Measurements from ENCODE around the gene CADPS2.

Gene CADPS2

DNA sequence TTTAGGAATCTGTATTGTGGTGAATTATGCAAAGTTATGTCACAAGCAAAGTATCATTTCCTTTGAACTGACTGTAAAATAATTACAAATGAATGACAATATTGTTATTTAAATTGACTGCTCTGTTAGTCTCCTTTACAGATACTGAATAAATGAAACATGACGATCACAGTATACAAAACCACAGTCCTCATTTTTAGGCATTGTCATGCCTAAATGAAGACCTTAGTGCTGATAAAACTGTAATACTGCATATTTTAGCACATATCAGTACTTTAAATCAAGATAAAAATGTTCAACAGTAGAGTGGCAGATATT, 542.0 kb downstream of the CADPS2 start:
- H3K14ac ChIP-seq (ENCODE audit: low read length in 2 of 2): no peak overlapping the region
- no CpG with 5 or more reads among the region's 1 CpG for WGBS
- no peaks in the 10 kb centered on the region for H3K36me3 ChIP-seq (ENCODE audit: control insufficient read depth in 1 of 2, insufficient read depth in 2 of 2, low read depth in 1 of 2, low read length in 2 of 2)

DNA sequence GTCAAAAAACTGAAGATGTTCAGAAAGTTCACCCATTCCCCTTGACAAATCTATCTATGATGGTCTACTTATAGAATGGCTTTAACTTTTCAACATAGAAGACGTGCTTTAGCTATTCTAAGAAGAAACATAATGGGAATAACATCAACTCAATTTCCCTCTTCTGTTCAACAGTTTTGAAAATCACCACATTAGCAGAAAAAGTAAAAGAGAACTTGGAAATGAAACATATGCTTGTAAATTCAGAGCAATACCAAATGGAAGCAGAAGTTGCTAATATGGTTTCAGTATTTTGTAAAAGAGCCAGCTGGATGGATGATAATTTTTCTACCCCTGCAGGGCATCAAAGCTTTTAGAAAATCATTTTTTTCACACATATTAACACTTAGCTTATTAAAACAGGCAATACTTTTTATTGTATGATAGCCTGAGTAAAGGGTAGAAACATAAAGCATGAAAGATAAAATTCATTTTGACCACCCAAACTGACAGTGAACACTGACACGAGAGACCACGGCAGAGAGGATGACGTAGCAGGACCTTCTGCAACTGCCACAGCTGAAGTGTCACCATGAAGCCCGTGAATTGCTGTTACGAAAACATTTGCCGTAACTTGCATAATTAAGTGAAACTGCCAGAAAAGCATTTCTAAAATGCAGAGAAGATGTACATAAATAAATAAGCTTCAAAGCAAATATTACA, 542.5 kb downstream of the CADPS2 start:
- no peaks in the 10 kb centered on the region for H3K9me3 ChIP-seq (ENCODE audit: control insufficient read depth, low read length)
- WGBS: 79% methylated on average over 5 of the region's 7 CpGs
- H2BK15ac ChIP-seq (ENCODE audit: low read depth, poor library complexity, severe bottlenecking): no peak overlapping the region
- no peak overlapping the region for H2BK12ac ChIP-seq (ENCODE audit: low read length in 2 of 2)
- H3K27me3 ChIP-seq (ENCODE audit: control insufficient read depth in 1 of 2, insufficient read depth in 1 of 2, low read length in 2 of 2): no peaks in the 10 kb centered on the region
- no peak overlapping the region for H3K18ac ChIP-seq (ENCODE audit: low read depth in 1 of 2, low read length in 2 of 2)
- H2AK5ac ChIP-seq (ENCODE audit: low read length, severe bottlenecking): no peak overlapping the region
- no peaks in the 10 kb centered on the region for H3K79me1 ChIP-seq (replicated peaks; ENCODE audit: low read length, poor library complexity, severe bottlenecking)
- DNase-seq: no peak
- H4K91ac ChIP-seq (ENCODE audit: low read length): no peak overlapping the region
- H3K4me1 ChIP-seq (ENCODE audit: control insufficient read depth, insufficient read depth, low read depth, low read length): no peaks in the 10 kb centered on the region
- no peak overlapping the region for H4K8ac ChIP-seq (ENCODE audit: low read length)
- no peak overlapping the region for H3K14ac ChIP-seq (ENCODE audit: low read length in 2 of 2)
- no peak overlapping the region for H3K4me2 ChIP-seq (ENCODE audit: low read length, poor library complexity, severe bottlenecking)
- no peak overlapping the region for H2AFZ ChIP-seq (ENCODE audit: low read depth, low read length)
- no peak overlapping the region for H2BK5ac ChIP-seq (ENCODE audit: low read depth, low read length, poor library complexity, severe bottlenecking)
- no peak overlapping the region for H3K4me3 ChIP-seq (ENCODE audit: insufficient read depth in 1 of 2, low read depth in 1 of 2, low read length in 2 of 2)
- H3K9ac ChIP-seq (ENCODE audit: low read length): no peak overlapping the region
- no peak overlapping the region for H3K4ac ChIP-seq (ENCODE audit: low read depth in 1 of 2, low read length in 2 of 2)
- H2BK120ac ChIP-seq (ENCODE audit: low read depth, low read length): no peak overlapping the region
- no peak overlapping the region for H3K23ac ChIP-seq (ENCODE audit: low read length in 2 of 2)
- no peaks in the 10 kb centered on the region for H3K36me3 ChIP-seq (ENCODE audit: control insufficient read depth in 1 of 2, insufficient read depth in 2 of 2, low read depth in 1 of 2, low read length in 2 of 2)
- H3K27ac ChIP-seq (ENCODE audit: low read length, poor library complexity, severe bottlenecking): no peak overlapping the region

More for the DNA sequence above, 542.0 kb downstream of the CADPS2 start:
- no peak overlapping the region for H2BK15ac ChIP-seq (ENCODE audit: low read depth, poor library complexity, severe bottlenecking)
- H3K9ac ChIP-seq (ENCODE audit: low read length): no peak overlapping the region
- H4K91ac ChIP-seq (ENCODE audit: low read length): no peak overlapping the region
- H3K4me1 ChIP-seq (ENCODE audit: control insufficient read depth, insufficient read depth, low read depth, low read length): no peaks in the 10 kb centered on the region
- no peak overlapping the region for H3K4me2 ChIP-seq (ENCODE audit: low read length, poor library complexity, severe bottlenecking)
- no peak overlapping the region for H4K8ac ChIP-seq (ENCODE audit: low read length)
- DNase-seq: no peak
- H3K4ac ChIP-seq (ENCODE audit: low read depth in 1 of 2, low read length in 2 of 2): no peak overlapping the region
- no peak overlapping the region for H2BK12ac ChIP-seq (ENCODE audit: low read length in 2 of 2)
- H3K9me3 ChIP-seq (ENCODE audit: control insufficient read depth, low read length): no peaks in the 10 kb centered on the region
- H2AK5ac ChIP-seq (ENCODE audit: low read length, severe bottlenecking): no peak overlapping the region
- H2BK120ac ChIP-seq (ENCODE audit: low read depth, low read length): no peak overlapping the region
- no peak overlapping the region for H3K23ac ChIP-seq (ENCODE audit: low read length in 2 of 2)
- H2BK5ac ChIP-seq (ENCODE audit: low read depth, low read length, poor library complexity, severe bottlenecking): no peak overlapping the region
- H2AFZ ChIP-seq (ENCODE audit: low read depth, low read length): no peak overlapping the region
- H3K27me3 ChIP-seq (ENCODE audit: control insufficient read depth in 1 of 2, insufficient read depth in 1 of 2, low read length in 2 of 2): no peaks in the 10 kb centered on the region
- no peak overlapping the region for H3K27ac ChIP-seq (ENCODE audit: low read length, poor library complexity, severe bottlenecking)
- no peak overlapping the region for H3K18ac ChIP-seq (ENCODE audit: low read depth in 1 of 2, low read length in 2 of 2)
- no peak overlapping the region for H3K4me3 ChIP-seq (ENCODE audit: insufficient read depth in 1 of 2, low read depth in 1 of 2, low read length in 2 of 2)
- no peaks in the 10 kb centered on the region for H3K79me1 ChIP-seq (replicated peaks; ENCODE audit: low read length, poor library complexity, severe bottlenecking)

GRCh38 chr7:122340427-122340826, 545.8 kb downstream of the CADPS2 start:
- Histone ChIP-seq H2AFZ (ENCODE audit: low read depth, low read length) (no peak overlapping the region), H2BK120ac (ENCODE audit: low read depth, low read length) (no peak overlapping the region), H2BK12ac (ENCODE audit: low read length in 2 of 2) (no peak overlapping the region), H4K8ac (ENCODE audit: low read length) (no peak overlapping the region), H2AK5ac (ENCODE audit: low read length, severe bottlenecking) (no peak overlapping the region), H3K27ac (ENCODE audit: low read length, poor library complexity, severe bottlenecking) (no peak overlapping the region), H3K4ac (ENCODE audit: low read depth in 1 of 2, low read length in 2 of 2) (no peak overlapping the region), H3K18ac (ENCODE audit: low read depth in 1 of 2, low read length in 2 of 2) (no peak overlapping the region), H3K36me3 (ENCODE audit: control insufficient read depth in 1 of 2, insufficient read depth in 2 of 2, low read depth in 1 of 2, low read length in 2 of 2) (no peaks in the 10 kb centered on the region), H3K14ac (ENCODE audit: low read length in 2 of 2) (no peak overlapping the region), H3K79me1 (replicated peaks; ENCODE audit: low read length, poor library complexity, severe bottlenecking) (no peaks in the 10 kb centered on the region), H3K4me2 (ENCODE audit: low read length, poor library complexity, severe bottlenecking) (no peak overlapping the region), H4K91ac (ENCODE audit: low read length) (no peak overlapping the region), H3K23ac (ENCODE audit: low read length in 2 of 2) (no peak overlapping the region), H3K4me1 (ENCODE audit: control insufficient read depth, insufficient read depth, low read depth, low read length) (no peaks in the 10 kb centered on the region), H3K9me3 (ENCODE audit: control insufficient read depth, low read length) (no peaks in the 10 kb centered on the region), H2BK15ac (ENCODE audit: low read depth, poor library complexity, severe bottlenecking) (no peak overlapping the region), H3K4me3 (ENCODE audit: insufficient read depth in 1 of 2, low read depth in 1 of 2, low read length in 2 of 2) (no peak overlapping the region), H2BK5ac (ENCODE audit: low read depth, low read length, poor library complexity, severe bottlenecking) (no peak overlapping the region), H3K27me3 (ENCODE audit: control insufficient read depth in 1 of 2, insufficient read depth in 1 of 2, low read length in 2 of 2) (no peaks in the 10 kb centered on the region), H3K9ac (ENCODE audit: low read length) (no peak overlapping the region)
- no CpG with 5 or more reads among the region's 1 CpG for WGBS
- DNase-seq: no peak

GRCh38 chr7:122339145-122339904, 546.9 kb downstream of the CADPS2 start:
- 88% methylated on average over 4 of the region's 6 CpGs for WGBS
- Histone ChIP-seq H2AFZ (ENCODE audit: low read depth, low read length) (no peak overlapping the region), H3K9me3 (ENCODE audit: control insufficient read depth, low read length) (no peaks in the 10 kb centered on the region), H3K4ac (ENCODE audit: low read depth in 1 of 2, low read length in 2 of 2) (no peak overlapping the region), H3K36me3 (ENCODE audit: control insufficient read depth in 1 of 2, insufficient read depth in 2 of 2, low read depth in 1 of 2, low read length in 2 of 2) (no peaks in the 10 kb centered on the region), H2BK5ac (ENCODE audit: low read depth, low read length, poor library complexity, severe bottlenecking) (no peak overlapping the region), H4K8ac (ENCODE audit: low read length) (no peak overlapping the region), H3K4me1 (ENCODE audit: control insufficient read depth, insufficient read depth, low read depth, low read length) (no peaks in the 10 kb centered on the region), H3K9ac (ENCODE audit: low read length) (no peak overlapping the region), H2AK5ac (ENCODE audit: low read length, severe bottlenecking) (no peak overlapping the region), H3K27me3 (ENCODE audit: control insufficient read depth in 1 of 2, insufficient read depth in 1 of 2, low read length in 2 of 2) (no peaks in the 10 kb centered on the region), H4K91ac (ENCODE audit: low read length) (no peak overlapping the region), H3K4me3 (ENCODE audit: insufficient read depth in 1 of 2, low read depth in 1 of 2, low read length in 2 of 2) (no peak overlapping the region), H2BK15ac (ENCODE audit: low read depth, poor library complexity, severe bottlenecking) (no peak overlapping the region), H3K27ac (ENCODE audit: low read length, poor library complexity, severe bottlenecking) (no peak overlapping the region), H2BK12ac (ENCODE audit: low read length in 2 of 2) (no peak overlapping the region), H3K4me2 (ENCODE audit: low read length, poor library complexity, severe bottlenecking) (no peak overlapping the region), H3K18ac (ENCODE audit: low read depth in 1 of 2, low read length in 2 of 2) (no peak overlapping the region), H3K79me1 (replicated peaks; ENCODE audit: low read length, poor library complexity, severe bottlenecking) (no peaks in the 10 kb centered on the region), H2BK120ac (ENCODE audit: low read depth, low read length) (no peak overlapping the region), H3K14ac (ENCODE audit: low read length in 2 of 2) (no peak overlapping the region), H3K23ac (ENCODE audit: low read length in 2 of 2) (no peak overlapping the region)
- DNase-seq: no peak

All from mesenchymal stem cell (in vitro differentiated cells and primary cell).